Body of pancreas (tissue), 4 donors: ENCODE data around the gene VTN. TPM values are rescaled to one million over a fixed set of nuclear protein-coding genes. Genes with fewer than 3 reads are reported as not detected.

Experiments used
- ATAC-seq: fragments of 150-250 bp; one replicate; pipeline ENCODE4 v1.9.1; 2016
- DNase-seq, 4 donors: peaks; one replicate each; pipeline ENCODE4 v3.0.0-alpha.2; 2019
- H3K27ac ChIP-seq, 4 donors: fragments of 200-600 bp; sonication (generic); 1 replicate in 3 of 4; 2 replicates in 1 of 4; pipeline versions ENCODE4 v1.5.1 to v1.6.1; 2016 to 2019; ENCODE audit warnings: mild to moderate bottlenecking in 1 of 4, mixed read lengths in 1 of 4, moderate library complexity in 1 of 4
- H3K27me3 ChIP-seq, 2 donors: fragments of 200-600 bp; sonication (generic); one replicate each; pipeline ENCODE4 v1.6.0; 2016; ENCODE audit warnings: mild to moderate bottlenecking in 1 of 2
- H3K36me3 ChIP-seq, 2 donors: fragments of 200-600 bp; sonication (generic); replicated peaks in 1 of 2; 2 replicates each; pipeline ENCODE4 v1.5.1; 2016; ENCODE audit warnings: low read depth in 2 of 2; ENCODE audit not compliant: insufficient read depth in 1 of 2
- H3K4me1 ChIP-seq: fragments of 200-600 bp; sonication (generic); one replicate; pipeline ENCODE4 v1.6.0; 2016
- H3K4me3 ChIP-seq, 2 donors: fragments of 200-600 bp; sonication (generic); 1 replicate in 1 of 2; 2 replicates in 1 of 2; pipeline ENCODE4 v1.5.1; 2016 to 2019
- H3K9me3 ChIP-seq, 3 donors: fragments of 200-600 bp; sonication (generic); 1 replicate in 2 of 3; 2 replicates in 1 of 3; pipeline ENCODE4 v1.5.1; 2016
- CTCF ChIP-seq, 7 experiments: fragments of 450-650 bp in 4 of 7; fragments of 200-600 bp in 3 of 7; sonication (generic) in 3 of 7; IDR thresholded peaks; one replicate each; pipeline ENCODE4 v1.5.1; 2016 to 2019; ENCODE audit warnings: antibody characterized with exemption in 7 of 7
- POLR2A ChIP-seq, 3 donors: fragments of 450-650 bp; IDR thresholded peaks; one replicate each; pipeline ENCODE4 v1.6.1; 2016; ENCODE audit warnings: antibody characterized with exemption in 3 of 3, mild to moderate bottlenecking in 2 of 3
- WGBS, 2 donors: methylation state at CpG; one replicate each; pipeline ENCODE4 v1.1.5; 2017; 5-methylcytosine and 5-hydroxymethylcytosine counted together
- intact Hi-C: fragments of 100-400 bp; cut with DNase I; formaldehyde crosslinking; loops from one replicate; pipeline ENCODE4 v1.15.1; 2023
- total RNA-seq, 2 donors: library from RNA; depleted of rRNA; stranded (reverse); fragments of >200 nt; gene quantifications; one replicate each; pipeline ENCODE4 v1.1.0, GENCODE V29; 2016

The VTN gene
- total RNA-seq, 2 donors from 2014 or later: 4.2 to 6.6 TPM

- no peak for ATAC-seq
- WGBS, 2 donors: 91 to 95% methylated on average over 17 to 19 of the region's 19 CpGs
- peaks cover 50% of the 10 kb centered on the region for H3K4me1 ChIP-seq
Observed at GRCh38 chr17:28344435-28344901, 25.6 kb downstream of the VTN start.

GRCh38 chr17:28344011-28344410 is 26.1 kb downstream of the VTN start:
- Histone ChIP-seq H3K27ac (peak overlapping the region in 2 of 4 donors; percentile 81 to 87), H3K4me3 (no peak overlapping the region)

More at GRCh38 chr17:28344435-28344901, 25.6 kb downstream of the VTN start:
- H3K27ac ChIP-seq: peak overlapping the region in 3 of 4 donors; percentile 72 to 87 (median 81)
- H3K36me3 ChIP-seq: peaks cover 0 to 43% of the 10 kb centered on the region in 2 donors
- no peaks in the 10 kb centered on the region for H3K9me3 ChIP-seq
- TF ChIP-seq POLR2A (IDR thresholded peaks at IDR 0.05) (no peak), CTCF (IDR thresholded peaks at IDR 0.05) (no peak)
- intact Hi-C loops: no loop called here
- no peaks in the 10 kb centered on the region for H3K27me3 ChIP-seq
- no peak overlapping the region for H3K4me3 ChIP-seq
- no peak for DNase-seq

GRCh38 chr17:28343491-28343932 is 26.6 kb downstream of the VTN start:
- Histone ChIP-seq H3K27ac (peak overlapping the region in 2 of 4 donors; percentile 81 to 87), H3K4me3 (no peak overlapping the region), H3K36me3 (peaks cover 0 to 39% of the 10 kb centered on the region in 2 donors), H3K27me3 (no peaks in the 10 kb centered on the region), H3K4me1 (peaks cover 47% of the 10 kb centered on the region), H3K9me3 (no peaks in the 10 kb centered on the region)
- DNase-seq (no peak), ATAC-seq (no peak)
- intact Hi-C loops: no loop called here
- TF ChIP-seq POLR2A (IDR thresholded peaks at IDR 0.05) (no peak), CTCF (IDR thresholded peaks at IDR 0.05) (no peak)
- 83 to 85% methylated on average over 9 to 10 of the region's 10 CpGs for WGBS, 2 donors

More at GRCh38 chr17:28344011-28344410, 26.1 kb downstream of the VTN start:
- Histone ChIP-seq H3K4me1 (peaks cover 50% of the 10 kb centered on the region), H3K27me3 (no peaks in the 10 kb centered on the region), H3K36me3 (peaks cover 0 to 41% of the 10 kb centered on the region in 2 donors), H3K9me3 (no peaks in the 10 kb centered on the region)
- TF ChIP-seq POLR2A (IDR thresholded peaks at IDR 0.05) (no peak), CTCF (IDR thresholded peaks at IDR 0.05) (no peak)
- intact Hi-C loops: no loop called here
- DNase-seq (no peak), ATAC-seq (no peak)
- WGBS, 2 donors: 84 to 85% methylated on average over 9 of the region's 9 CpGs

GRCh38 chr17:28342313-28342712 is 27.8 kb downstream of the VTN start:
- 91 to 92% methylated on average over 7 to 14 of the region's 14 CpGs for WGBS, 2 donors
- DNase-seq (no peak), ATAC-seq (no peak)
- no peak overlapping the region for H3K4me3 ChIP-seq
- no peaks in the 10 kb centered on the region for H3K9me3 ChIP-seq
- no peaks in the 10 kb centered on the region for H3K27me3 ChIP-seq
- H3K27ac ChIP-seq: no peak overlapping the region
- intact Hi-C loops: no loop called here
- peaks cover 0 to 39% of the 10 kb centered on the region in 2 donors for H3K36me3 ChIP-seq
- TF ChIP-seq POLR2A (IDR thresholded peaks at IDR 0.05) (no peak), CTCF (IDR thresholded peaks at IDR 0.05) (no peak)
- peaks cover 47% of the 10 kb centered on the region for H3K4me1 ChIP-seq

- Histone ChIP-seq H3K9me3 (no peaks in the 10 kb centered on the region), H3K27ac (no peak overlapping the region), H3K36me3 (peaks cover 0 to 39% of the 10 kb centered on the region in 2 donors), H3K4me1 (peaks cover 47% of the 10 kb centered on the region), H3K4me3 (no peak overlapping the region), H3K27me3 (no peaks in the 10 kb centered on the region)
- WGBS, 2 donors: 90 to 95% methylated on average over 11 of the region's 11 CpGs
- DNase-seq: no peak
- intact Hi-C loops: no loop called here
- ATAC-seq: no peak
- TF ChIP-seq POLR2A (IDR thresholded peaks at IDR 0.05) (no peak), CTCF (IDR thresholded peaks at IDR 0.05) (no peak)
Observed at GRCh38 chr17:28341516-28341915, 28.6 kb downstream of the VTN start.
